Cardiac septum (tissue), 1 donor: Measurements from ENCODE around the gene REXO1. TPM values are rescaled to one million over a fixed set of nuclear protein-coding genes. Genes with fewer than 3 reads are reported as not detected.

Experiments used
- DNase-seq: peaks from one replicate; pipeline ENCODE4 v3.0.0-alpha.2; 2020; ENCODE audit warnings: low spot score
- intact Hi-C: fragments of 100-400 bp; cut with DNase I; formaldehyde crosslinking; loops from one replicate; pipeline ENCODE4 v1.14.0; 2022
- total RNA-seq: library from RNA; stranded (reverse); fragmentation: NEBNext Ultra II Directional; extraction: Animal tissue kit (Norgen Biotek cat#: 25700); gene quantifications from one replicate; pipeline ENCODE4 v1.2.1, GENCODE V29; 2021
- donor health status: DM: no; HTN: no; CAD: no.

Gene REXO1
- total RNA-seq, 1 donor from 2014 or later: 16.7 TPM

DNA sequence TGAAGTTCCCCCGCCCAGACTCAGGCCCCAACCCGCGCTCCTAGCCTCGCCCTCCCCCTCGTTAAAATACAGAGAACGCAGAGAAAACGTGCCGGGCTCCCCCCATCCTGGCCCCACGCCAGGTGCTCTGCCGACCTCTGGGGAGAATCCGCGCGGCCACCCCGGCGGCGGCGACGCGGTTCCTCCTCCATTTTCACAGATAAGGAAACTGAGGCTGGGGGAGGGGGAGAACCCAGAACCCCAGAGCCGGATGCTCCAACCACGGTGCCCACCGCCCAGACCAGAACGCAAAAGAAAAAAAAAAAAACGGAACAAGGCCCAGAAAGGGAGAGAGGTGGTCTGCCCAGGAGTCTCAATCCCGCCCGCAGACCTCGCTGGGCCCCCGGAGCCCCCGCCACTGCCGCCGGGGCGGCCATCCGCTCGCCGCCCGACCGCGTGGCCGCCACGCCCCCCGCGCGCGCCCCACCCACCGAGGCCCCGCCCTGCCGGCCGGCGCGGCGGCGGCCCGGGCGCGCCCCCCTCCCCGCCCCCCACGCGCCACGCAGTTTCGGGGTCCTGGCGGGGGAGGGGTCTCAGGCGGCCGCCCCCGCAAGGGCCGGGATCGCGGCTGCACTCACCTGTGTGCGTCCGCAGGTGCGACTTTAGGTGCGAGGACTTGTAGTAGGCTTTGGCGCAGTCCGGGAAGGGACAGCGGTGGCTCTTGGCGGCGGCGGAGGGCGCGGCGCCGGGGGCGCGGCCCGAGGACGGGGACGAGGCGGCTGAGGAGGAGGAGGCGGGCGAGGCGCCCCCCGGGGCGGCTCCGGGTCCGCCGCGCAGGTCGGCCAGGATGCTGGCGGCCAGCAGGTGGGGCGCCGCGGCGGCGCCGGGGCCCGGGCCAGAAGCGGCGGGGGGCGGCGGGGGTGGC, 14.4 kb upstream of the REXO1 start:
- no peak for DNase-seq

DNA sequence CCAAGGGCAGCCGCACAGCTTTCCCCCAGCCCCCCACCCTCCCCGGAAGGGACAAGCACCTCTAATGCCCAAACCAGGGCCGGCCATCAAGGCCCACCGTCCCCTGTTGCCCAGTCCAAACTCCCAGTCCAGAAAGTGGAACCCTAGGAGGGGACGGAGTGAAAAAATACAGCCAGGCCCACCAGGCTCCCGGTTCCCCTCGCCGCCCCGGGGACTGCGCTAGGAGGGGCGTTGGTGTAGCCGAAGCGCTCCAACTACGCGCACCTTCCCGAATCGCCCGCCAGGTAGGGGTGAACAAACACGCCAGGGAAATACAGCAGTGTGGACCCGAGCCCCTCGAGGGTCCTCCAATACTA, 13.8 kb upstream of the REXO1 start:
- intact Hi-C loops: no loop called here
- no peak for DNase-seq

More for the DNA sequence above, 14.4 kb upstream of the REXO1 start:
- intact Hi-C loops: no loop called here

DNA sequence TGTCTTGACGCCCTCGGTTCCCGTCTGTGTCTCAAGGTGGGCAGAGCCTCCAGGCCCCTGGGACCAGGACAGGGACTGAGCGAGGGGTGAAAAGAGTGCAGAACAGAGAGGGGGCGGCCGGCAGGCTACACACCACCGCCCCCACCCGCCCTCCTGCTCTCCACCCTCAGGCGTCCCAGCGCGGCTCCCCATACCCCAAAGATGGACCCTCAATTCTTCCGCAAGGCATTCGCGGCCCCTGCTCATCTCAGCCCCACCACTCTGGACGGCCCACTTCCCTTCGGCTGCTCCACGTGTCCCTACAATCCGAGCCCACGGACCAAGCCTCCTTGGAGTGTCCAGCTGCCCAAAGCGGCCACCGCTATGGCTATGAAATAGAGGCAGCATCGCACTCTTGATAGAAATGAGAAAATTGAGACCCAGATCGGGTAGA, 13.3 kb upstream of the REXO1 start:
- intact Hi-C loops: no loop called here
- no peak for DNase-seq

DNA sequence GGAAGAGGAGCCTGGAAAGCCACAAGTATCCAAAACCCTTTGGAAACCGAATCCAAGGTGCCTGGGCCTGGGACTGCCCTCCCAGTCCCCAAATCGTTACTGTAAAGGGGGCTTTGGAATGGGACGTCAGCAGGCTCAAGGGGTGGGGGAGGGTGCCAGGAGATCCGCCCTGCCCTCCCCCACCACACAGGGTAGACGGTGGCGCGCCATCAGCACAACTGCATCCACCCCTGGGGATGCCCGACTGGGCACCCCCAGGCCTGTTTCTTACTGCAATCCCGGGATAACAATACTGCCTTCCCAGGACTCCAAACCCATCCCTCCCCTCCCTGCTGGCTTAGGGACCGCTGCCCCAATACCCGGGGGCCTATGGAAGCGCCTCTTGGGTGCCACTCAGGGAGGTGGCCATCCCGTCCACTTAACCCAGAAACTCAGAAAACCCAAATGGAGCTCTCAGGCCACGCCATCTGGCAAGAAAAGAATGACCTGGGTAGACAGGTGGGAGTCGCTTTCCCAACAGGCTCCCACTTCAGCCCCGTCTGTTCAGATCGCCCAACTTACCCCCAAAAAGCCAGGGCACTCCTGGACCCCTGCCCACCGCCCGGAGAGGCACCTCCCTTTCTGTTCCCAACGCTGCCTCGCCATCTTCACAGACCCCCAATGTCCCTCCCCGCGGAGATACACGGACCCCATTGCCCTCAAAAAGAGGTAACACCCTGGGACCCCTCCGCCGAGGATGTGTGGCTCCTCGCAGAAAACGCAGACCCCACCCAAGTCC, 12.7 kb upstream of the REXO1 start:
- intact Hi-C loops: no loop called here
- no peak for DNase-seq

DNA sequence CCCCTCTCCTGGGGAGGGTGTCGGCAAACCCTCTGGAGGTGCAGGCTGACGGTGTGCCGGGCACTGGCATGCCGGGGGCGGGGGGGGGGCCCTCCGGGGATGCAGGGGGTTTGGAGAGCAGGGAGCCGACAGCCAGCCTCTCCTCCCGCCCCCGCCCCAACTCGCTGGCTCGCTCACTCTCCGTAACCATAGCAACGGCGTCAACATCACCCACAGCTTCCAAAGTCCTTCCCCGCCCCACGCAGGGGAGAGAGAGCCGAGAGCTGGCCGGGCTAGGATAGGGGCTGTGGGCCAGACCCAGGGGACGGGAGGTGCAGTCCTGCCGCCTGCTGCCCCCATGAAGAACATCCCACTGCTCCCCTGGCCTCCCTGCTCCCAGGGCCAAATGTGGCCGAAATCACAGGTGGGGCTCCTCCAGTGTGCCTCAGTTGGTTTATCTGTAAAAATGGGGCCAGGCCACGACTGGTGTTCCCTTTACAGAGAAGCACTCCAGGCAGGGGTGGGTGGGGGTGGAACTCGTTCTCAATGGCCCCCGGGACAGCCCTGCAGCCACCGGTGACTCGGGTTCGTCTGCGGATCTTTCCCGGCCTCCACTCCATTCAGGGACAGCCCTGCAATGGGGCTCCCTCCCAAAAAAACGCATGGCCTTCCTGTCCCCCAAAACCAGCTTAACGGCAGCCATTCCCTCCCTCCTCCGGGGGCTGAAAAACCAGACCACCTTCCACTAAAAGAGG, 11.9 kb upstream of the REXO1 start:
- intact Hi-C loops: no loop called here
- DNase-seq: no peak

DNA sequence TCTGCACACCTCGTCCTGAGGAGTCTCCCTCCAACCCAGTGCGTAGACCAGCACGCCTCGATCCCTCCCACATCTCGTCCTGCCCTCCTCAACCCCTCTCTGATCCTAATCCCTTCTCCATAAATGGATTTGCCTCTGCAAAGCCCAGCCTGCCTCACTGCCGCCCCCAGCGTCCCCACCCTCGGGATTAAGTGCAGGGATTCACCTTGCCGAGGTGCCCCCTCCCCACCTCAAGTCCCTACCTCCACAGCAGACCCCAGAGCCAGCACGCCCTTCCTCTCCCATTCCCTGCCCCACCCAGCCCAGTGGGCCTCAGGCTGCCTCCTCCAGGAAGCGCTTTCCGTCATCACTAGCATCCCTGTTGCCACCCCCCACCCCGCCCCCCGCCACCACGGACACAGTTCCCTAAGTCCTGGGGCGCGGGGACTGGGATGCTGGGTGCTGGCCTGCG, 11.1 kb upstream of the REXO1 start:
- DNase-seq: no peak
- intact Hi-C loops: no loop called here

DNA sequence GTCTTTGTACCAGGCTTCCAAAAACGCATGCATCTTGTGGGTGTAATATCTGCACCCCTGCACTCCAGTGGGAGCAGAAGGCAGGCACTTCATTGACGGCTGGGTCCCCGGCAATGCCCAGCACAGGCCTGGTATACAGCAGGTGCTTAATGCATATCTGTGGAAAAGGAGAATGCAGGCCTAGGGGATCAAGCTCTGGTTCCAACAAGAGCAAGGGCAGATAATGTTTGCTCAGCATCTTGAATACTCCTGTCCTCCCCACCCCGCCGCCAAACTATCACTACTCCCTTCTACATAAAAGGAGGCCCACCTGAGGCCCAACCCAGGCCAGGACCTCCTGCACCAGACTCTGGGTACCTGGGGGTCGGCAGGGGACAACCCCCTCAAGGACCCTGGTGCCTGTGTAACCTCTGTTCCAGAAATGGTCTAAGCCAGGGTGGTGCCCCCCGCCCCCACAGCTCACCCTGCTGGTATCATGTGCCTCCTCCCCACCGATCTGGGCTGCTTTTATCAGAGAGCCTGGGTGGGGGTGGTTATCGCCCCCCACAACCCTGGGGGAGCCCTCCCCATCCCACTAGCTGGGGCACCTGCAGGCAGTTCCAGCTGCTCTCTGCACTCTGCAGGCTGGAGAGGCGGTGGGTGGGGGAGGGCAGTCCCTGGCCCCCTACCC, 10.3 kb upstream of the REXO1 start:
- no peak for DNase-seq
- intact Hi-C loops: no loop called here

DNA sequence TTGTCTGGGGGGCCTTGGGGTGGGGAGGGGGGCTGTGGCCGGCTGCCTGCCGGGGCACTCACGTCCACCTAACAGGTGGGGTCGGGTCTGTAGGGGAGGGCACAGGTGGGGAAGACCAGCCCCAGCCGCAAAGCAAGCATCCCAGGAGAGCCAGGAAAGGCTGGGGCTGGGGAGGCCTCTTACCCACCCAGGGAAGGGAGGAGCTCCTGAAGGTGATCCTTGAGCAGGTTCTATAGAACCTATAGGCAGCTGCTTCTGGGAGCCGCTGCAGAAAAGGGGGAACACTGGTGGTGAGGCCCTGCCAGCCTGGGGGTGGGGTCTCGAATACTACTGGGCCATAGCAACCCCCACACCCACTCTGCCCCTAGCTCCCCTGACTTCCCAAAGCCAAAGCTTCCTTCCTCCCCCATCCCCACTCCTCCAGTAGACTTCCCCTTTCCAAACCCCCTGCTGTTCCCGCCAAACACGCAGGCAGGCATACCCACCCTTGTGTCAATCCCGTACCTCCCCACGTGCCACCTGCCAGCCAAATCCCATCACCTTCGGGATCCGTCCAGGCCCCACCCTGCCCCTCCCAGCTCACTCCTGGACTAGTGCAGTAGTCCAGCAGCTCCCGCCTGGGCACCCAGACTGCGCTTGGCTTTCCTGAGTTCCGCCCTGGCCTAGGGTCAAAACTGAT, 9.5 kb upstream of the REXO1 start:
- DNase-seq: no peak
- intact Hi-C loops: no loop called here

DNA sequence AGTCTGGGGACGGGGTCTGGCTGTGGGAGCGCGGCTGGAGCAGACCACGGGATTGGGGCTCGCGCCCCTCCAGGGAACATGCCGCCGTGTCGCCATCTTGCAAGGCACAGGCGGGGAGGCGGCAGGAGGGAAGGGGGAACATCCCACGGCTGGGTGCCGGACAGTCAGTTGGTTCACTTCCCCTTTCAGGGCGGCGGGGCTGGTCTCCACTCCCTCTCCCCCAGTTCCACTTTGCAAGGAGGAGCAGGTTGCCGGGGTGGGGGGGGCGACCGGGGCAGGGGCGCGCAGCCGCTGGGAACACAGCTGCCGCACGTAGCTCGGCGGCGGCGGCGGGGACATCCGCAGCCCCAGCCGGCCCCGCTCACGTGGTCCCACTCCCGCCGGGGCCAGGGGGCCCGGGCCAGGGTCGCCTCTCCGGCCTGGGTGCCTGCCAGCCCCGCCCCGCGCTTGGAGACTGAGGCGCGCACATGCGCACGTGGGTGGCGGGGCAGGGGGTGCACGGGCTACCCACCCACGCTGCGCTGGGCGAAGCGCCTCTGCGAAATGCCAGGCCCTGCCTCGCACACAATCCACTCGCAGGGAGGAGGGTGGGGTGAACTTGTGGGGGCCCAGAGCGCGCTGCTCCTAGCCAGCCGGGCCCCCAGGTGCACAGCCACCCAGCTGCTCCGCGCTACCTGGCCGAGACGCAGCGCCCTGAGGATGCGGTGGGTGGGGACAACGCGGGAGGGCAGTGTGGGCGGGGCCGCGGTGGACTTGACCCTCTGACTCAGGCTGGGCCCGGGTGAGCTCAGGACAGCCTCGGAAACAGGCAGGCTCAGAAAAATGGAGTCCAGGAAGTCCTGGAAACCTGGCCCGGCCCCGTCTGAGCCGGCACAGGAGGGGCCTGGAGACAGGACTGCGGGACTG, 8.7 kb upstream of the REXO1 start:
- intact Hi-C loops: no loop called here
- peak; percentile 93 for DNase-seq

DNA sequence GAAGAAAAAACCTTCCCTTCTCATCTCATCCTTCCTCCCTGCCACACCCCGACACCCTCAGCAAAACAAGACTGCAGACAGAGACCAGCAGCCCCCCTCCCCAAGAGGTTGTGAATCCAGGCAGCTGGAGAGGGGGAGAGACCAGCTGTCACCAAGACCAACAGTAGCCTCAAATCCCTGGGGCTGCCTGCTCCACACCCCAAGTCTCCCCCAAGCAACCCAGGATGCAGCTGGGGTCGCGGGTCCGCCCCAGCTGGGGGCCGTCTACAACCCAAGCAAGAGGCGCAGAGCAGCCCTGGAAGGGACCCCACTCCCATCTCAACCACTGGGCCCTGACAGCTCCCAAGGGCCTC, 8.0 kb upstream of the REXO1 start:
- DNase-seq: no peak
- intact Hi-C loops: no loop called here

DNA sequence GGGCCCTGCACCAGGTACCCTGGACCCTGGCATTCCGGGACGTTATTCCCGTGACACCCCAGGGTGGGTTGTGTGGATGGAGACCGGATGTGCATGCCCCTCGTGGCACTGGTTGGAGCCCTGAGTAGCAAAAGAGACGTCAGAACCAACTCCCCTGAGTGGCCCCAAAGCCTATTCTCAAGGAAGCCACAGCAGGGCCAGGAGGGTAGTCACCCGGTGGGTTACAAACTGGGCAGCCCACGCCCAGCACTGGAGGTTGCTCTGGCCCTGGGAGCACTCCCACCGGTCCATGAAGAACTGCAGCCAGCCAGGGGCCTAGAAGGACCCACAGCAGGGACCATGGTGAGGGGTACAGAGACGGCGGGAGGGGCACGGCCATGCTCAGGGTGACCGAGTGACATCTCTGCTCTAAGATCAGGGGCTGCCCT, 7.6 kb upstream of the REXO1 start:
- intact Hi-C loops: no loop called here
- DNase-seq: no peak

DNA sequence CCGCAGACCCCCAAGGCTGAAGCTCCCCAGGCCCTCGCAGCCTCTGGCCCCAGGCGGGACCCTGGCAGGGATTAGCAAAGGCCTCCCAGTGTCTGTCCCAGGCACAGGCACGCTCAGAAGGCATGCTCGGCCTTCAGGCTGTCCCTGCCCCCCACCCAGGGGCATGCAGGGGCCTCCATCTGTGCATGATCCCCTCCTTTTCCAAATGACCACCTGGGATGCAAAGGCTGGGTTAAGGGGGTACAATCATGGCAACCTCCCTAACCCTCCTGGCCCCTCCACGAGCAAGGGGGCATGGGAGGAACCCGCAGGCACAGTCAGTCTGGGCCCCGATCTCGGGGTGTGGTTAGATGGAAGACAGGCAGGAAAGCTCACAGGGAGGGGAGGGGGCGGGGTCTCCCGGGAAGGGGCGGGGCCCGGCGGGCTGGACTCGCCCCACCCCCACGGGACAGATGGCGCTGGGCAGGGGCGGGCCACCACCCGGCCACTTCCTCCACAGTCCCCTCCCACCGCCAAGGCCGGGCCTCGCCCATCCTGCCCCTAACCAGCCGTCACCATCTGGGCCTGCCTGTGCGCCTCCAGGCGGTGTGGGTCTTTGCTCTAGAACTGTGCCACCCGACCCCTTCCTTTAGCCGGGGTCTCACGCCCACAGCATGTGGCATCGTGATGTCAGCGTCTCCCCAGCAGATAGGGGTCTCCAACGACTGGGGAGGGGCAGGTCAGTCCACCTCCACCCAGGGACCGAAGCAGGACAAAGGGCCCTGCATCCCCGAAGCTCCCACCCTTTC, 7.0 kb upstream of the REXO1 start:
- DNase-seq: peak; percentile 98
- intact Hi-C loops: no loop called here

DNA sequence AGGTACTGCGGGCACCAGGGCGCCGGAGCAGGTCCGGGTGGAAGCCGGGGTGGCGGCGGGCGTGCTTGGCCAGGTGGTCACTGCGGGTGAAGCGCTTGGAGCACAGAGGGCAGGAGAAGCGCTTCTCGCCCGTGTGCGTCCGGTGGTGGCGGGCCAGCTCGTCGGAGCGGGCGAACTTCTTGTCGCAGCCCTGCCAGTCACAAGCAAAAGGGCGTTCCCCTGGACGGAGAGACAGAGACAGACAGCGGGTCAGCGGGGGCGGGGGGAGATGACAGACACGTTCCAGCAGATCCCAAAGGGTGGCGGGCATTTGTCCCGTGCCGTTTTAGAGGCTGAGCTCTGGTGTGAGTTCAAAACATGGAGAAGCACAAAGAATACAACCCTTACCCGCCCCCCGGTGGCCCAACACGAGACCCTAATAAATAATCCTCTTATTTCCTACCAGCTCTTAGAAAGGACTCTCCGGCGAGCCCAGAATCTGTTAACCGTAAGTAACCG, 6.3 kb upstream of the REXO1 start:
- no peak for DNase-seq

DNA sequence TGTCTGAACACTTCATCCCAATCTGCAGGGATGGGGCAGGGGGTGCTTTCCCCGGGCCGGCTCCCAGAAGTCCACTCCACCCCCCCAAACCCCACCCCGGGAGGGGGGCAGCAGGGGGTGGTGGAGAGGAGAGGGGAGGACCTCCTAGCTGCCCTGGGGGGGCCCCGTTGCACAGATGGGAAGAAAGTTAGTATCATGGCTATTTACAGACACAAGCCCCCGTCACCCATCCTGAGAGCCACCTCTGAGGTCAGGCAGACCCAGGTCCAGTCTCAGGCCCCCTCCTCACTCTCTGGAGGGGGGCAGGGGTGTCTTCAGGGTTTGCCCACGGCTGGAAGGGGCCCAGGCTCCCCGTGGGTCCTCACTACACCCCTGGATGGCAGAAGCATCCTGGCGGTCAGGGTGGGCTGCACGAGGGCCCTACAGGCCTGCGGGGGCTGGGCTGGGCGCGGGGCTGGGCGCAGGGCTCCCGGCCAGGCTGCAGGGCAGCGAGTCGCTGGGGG, 5.8 kb upstream of the REXO1 start:
- intact Hi-C loops: no loop called here
- DNase-seq: no peak

More for the DNA sequence above, 6.3 kb upstream of the REXO1 start:
- intact Hi-C loops: no loop called here

DNA sequence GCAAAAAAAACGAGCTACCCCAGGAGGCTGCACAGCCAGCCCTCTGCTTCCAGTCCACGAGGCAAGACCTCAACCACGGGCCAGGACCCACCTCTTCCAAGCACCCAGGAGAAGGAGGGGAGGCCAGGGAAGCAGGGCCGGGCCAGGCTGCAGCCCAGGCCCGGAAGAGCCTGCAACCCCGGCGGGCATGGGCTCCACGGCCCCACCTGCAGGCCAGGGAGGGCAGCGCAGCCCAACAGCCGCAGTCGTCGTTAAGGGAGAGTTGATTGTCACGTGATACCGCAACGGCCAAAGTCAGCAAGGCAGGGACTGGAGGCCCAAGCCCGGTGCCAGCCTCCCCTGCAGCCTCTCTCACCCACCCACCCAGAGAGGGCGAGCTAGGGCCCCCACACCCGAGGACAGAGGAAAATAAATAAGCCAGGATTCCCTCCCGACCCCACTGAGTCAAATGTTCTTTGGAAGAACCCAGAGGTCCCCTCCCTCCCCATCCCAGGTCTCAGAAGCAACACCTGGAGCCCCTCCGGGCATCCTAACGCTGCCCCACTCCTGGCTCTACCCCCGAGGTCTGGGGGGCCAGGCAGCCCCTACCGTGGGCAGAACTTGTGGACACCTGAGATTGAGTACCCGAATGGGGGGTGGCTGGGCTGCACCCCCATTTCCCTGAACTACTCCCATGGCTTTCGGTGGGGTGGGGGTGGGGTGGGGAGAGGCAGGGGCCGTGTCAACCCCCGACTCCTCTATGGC, 5.2 kb upstream of the REXO1 start:
- peak; percentile 92 for DNase-seq
- intact Hi-C loops: no loop called here

DNA sequence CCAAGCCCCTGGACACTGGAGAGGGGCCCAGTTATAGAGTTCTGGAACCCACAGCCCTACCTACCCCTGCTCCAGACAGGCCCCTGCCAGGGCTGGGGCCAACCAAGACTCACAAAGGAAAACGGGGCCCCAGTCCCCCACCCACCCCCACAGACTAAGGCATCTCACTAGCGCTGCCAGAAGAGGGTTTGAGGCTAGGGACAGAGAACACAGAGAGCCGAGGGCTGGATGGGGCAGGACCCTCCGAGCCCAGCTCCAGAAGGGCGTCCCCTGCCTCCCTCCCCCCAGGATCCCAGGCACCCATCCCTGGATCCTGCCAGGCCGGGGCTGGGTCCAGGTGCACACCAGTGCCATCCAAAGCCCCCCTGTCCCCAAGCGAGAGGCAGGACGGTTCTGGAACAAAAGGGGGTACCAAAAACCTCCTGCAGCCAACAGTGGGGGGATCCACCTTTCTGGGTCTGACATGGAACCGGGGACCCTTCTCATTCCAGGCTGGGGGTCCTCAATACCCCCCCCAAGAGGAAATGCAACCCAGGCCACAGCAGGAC, 4.4 kb upstream of the REXO1 start:
- intact Hi-C loops: no loop called here

More for the DNA sequence above, 4.4 kb upstream of the REXO1 start:
- DNase-seq: no peak
